Adrenal gland (tissue), 5 donors: ENCODE measurements around the gene KRTAP10-12.

Experiments
- CTCF ChIP-seq, 6 experiments: fragments of 450-650 bp in 4 of 6; fragments of 200-600 bp in 2 of 6; sonication (generic) in 1 of 6; IDR thresholded peaks; 1 replicate in 5 of 6; 2 replicates in 1 of 6; pipeline versions ENCODE4 v1.5.1 to v1.8.0; 2016 to 2021; ENCODE audit warnings: antibody characterized with exemption in 6 of 6, mild to moderate bottlenecking in 2 of 6, moderate library complexity in 1 of 6
- POLR2A ChIP-seq, 2 donors: fragments of 450-650 bp; IDR thresholded peaks; one replicate each; pipeline ENCODE4 v1.6.1; 2017; ENCODE audit warnings: antibody characterized with exemption in 2 of 2, mild to moderate bottlenecking in 2 of 2, moderate library complexity in 1 of 2
- donor health status: DM: no; HTN: no; CAD: no.

DNA sequence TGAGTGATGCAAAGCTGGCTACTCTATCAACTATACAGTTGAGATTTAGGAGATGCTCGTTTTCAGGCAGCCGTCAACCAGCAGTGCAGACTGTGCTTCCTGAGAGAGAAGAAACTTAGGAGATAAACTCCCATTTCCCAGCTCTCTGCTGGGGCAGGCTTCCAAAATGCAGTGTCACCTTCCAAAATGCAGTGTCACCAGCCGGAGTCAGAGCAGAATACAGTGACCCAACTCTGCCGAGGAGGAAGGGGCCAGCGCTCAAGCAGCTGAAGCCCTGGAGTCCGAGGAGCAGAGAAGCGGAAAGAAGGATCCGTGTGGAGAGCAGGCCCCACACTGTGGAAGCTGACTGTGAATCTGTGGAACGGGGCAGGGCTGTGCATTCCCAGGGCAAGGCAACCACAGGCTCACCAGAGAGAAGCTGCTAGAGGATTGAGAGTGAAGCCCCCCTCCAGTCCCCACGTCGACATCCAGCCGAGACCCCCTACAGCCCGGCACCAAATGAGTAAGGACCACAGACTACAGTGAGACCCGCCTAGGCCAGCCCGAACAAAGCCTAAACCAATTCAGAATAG lies 14.3 kb upstream of the KRTAP10-12 start:
- TF ChIP-seq CTCF (IDR thresholded peaks at IDR 0.05) (no peak), POLR2A (IDR thresholded peaks at IDR 0.05) (no peak)
